ENCODE measurements around the gene TMSB4X.

DNA sequence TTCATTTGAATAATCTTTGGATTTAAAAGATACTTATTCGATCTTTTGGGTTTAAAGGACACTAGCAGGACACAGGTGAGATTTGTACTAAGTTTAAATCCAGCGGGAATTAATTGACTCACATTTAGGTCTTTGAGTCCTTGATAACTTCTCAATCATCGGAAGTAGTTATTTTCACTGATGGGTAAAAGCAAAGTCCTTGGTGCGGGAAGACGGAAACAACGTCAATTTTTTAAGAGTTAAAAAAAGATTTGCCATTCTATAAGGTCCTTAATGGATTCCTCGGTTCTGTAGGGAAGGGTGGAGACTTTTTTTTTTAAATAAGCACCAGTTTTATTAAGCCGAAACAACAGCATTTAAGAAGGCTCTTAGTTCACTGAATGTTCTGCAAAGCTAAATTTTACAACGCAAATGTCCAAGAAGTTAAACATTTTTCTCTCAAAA lies 2.9 kb downstream of the TMSB4X start:
- TF ChIP-seq PHF8 (conservative IDR thresholded peaks at IDR 0.05; ENCODE audit: low read depth, low read length) (no peak), POLR2AphosphoS5 (IDR thresholded peaks at IDR 0.05; ENCODE audit: low read depth, low read length) (no peak; the same call in 1 of the 2 replicates), EZH2 (IDR thresholded peaks at IDR 0.05; ENCODE audit: low read depth, low read length, severe bottlenecking) (no peak), TAF1 (IDR thresholded peaks at IDR 0.05; ENCODE audit: low read depth, low read length) (no peak), SIN3A (conservative IDR thresholded peaks at IDR 0.05 in 1 of 2, IDR thresholded peaks at IDR 0.05 in 1 of 2; ENCODE audit: low read depth in 1 of 2, low read length in 2 of 2) (no peak), SP1 (IDR thresholded peaks at IDR 0.05; ENCODE audit: low read depth, low read length) (no peak), SIX5 (IDR thresholded peaks at IDR 0.05; ENCODE audit: low read depth, low read length) (no peak), HDAC6 (IDR thresholded peaks at IDR 0.05; ENCODE audit: low read depth, low read length) (no peak), RFX5 (IDR thresholded peaks at IDR 0.05; ENCODE audit: borderline replicate concordance, low read depth, low read length) (no peak), RNF2 (IDR thresholded peaks at IDR 0.05; ENCODE audit: borderline replicate concordance, low read depth, low read length, missing control alignments, poor library complexity, severe bottlenecking) (no peak)
- TF ChIP-seq, protein P1, sequence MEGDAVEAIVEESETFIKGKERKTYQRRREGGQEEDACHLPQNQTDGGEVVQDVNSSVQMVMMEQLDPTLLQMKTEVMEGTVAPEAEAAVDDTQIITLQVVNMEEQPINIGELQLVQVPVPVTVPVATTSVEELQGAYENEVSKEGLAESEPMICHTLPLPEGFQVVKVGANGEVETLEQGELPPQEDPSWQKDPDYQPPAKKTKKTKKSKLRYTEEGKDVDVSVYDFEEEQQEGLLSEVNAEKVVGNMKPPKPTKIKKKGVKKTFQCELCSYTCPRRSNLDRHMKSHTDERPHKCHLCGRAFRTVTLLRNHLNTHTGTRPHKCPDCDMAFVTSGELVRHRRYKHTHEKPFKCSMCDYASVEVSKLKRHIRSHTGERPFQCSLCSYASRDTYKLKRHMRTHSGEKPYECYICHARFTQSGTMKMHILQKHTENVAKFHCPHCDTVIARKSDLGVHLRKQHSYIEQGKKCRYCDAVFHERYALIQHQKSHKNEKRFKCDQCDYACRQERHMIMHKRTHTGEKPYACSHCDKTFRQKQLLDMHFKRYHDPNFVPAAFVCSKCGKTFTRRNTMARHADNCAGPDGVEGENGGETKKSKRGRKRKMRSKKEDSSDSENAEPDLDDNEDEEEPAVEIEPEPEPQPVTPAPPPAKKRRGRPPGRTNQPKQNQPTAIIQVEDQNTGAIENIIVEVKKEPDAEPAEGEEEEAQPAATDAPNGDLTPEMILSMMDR (IDR thresholded peaks at IDR 0.05; ENCODE audit: control extremely low read depth in 1 of 3, insufficient read depth in 1 of 3, low read depth in 1 of 3, low read length in 3 of 3), result no peak

Data from H1 (cell line).